ENCODE data around the gene SDF4. TPM values are rescaled to one million over a fixed set of nuclear protein-coding genes. Genes with fewer than 3 reads are reported as not detected.

The SDF4 gene
- total RNA-seq, 1 donor from 2014 or later, result 164 TPM

- intact Hi-C loops (cut with micrococcal nuclease), result no loop called here
- Mint-ChIP-seq H3K4me1 (ENCODE audit: low read depth) (no peaks in the 10 kb centered on the region), H3K36me3 (ENCODE audit: low read depth) (no peaks in the 10 kb centered on the region), H3K27me3 (ENCODE audit: low read depth) (no peaks in the 10 kb centered on the region), H3K4me3 (ENCODE audit: low read depth) (no peak overlapping the region), H3K27ac (no peak overlapping the region), H3K9me3 (no peaks in the 10 kb centered on the region)
- DNase-seq (ENCODE audit: low spot score), result no peak
These were observed 12.0 kb upstream of the SDF4 start for GRCh38 chr1:1243807-1244191.

GRCh38 chr1:1243266-1243660 lies 11.5 kb upstream of the SDF4 start:
- Mint-ChIP-seq H3K27me3 (ENCODE audit: low read depth) (no peaks in the 10 kb centered on the region), H3K9me3 (no peaks in the 10 kb centered on the region), H3K36me3 (ENCODE audit: low read depth) (no peaks in the 10 kb centered on the region), H3K27ac (no peak overlapping the region), H3K4me3 (ENCODE audit: low read depth) (no peak overlapping the region), H3K4me1 (ENCODE audit: low read depth) (no peaks in the 10 kb centered on the region)
- intact Hi-C loops (cut with micrococcal nuclease), result no loop called here
- no peak for DNase-seq (ENCODE audit: low spot score)

GRCh38 chr1:1242461-1243265 lies 10.9 kb upstream of the SDF4 start:
- intact Hi-C loops (cut with micrococcal nuclease), result no loop called here
- Mint-ChIP-seq H3K9me3 (no peaks in the 10 kb centered on the region), H3K27me3 (ENCODE audit: low read depth) (no peaks in the 10 kb centered on the region), H3K4me1 (ENCODE audit: low read depth) (no peaks in the 10 kb centered on the region), H3K27ac (no peak overlapping the region), H3K36me3 (ENCODE audit: low read depth) (no peaks in the 10 kb centered on the region), H3K4me3 (ENCODE audit: low read depth) (no peak overlapping the region)
- no peak for DNase-seq (ENCODE audit: low spot score)

GRCh38 chr1:1241588-1242219 lies 9.9 kb upstream of the SDF4 start:
- Mint-ChIP-seq H3K27me3 (ENCODE audit: low read depth) (no peaks in the 10 kb centered on the region), H3K36me3 (ENCODE audit: low read depth) (no peaks in the 10 kb centered on the region), H3K4me1 (ENCODE audit: low read depth) (no peaks in the 10 kb centered on the region), H3K4me3 (ENCODE audit: low read depth) (no peak overlapping the region), H3K9me3 (no peaks in the 10 kb centered on the region), H3K27ac (no peak overlapping the region)
- DNase-seq (ENCODE audit: low spot score), result no peak
- intact Hi-C loops (cut with micrococcal nuclease), result no loop called here

GRCh38 chr1:1240822-1241587 lies 9.2 kb upstream of the SDF4 start:
- intact Hi-C loops (cut with micrococcal nuclease), result no loop called here
- H3K36me3 Mint-ChIP-seq (ENCODE audit: low read depth), result no peaks in the 10 kb centered on the region
- no peaks in the 10 kb centered on the region for H3K9me3 Mint-ChIP-seq
- H3K4me1 Mint-ChIP-seq (ENCODE audit: low read depth), result no peaks in the 10 kb centered on the region
- H3K4me3 Mint-ChIP-seq (ENCODE audit: low read depth), result no peak overlapping the region
- no peak overlapping the region for H3K27ac Mint-ChIP-seq
- no peaks in the 10 kb centered on the region for H3K27me3 Mint-ChIP-seq (ENCODE audit: low read depth)
- no peak for DNase-seq (ENCODE audit: low spot score)

- Mint-ChIP-seq H3K9me3 (no peaks in the 10 kb centered on the region), H3K27me3 (ENCODE audit: low read depth) (no peaks in the 10 kb centered on the region), H3K4me3 (ENCODE audit: low read depth) (no peak overlapping the region), H3K36me3 (ENCODE audit: low read depth) (no peaks in the 10 kb centered on the region), H3K27ac (no peak overlapping the region), H3K4me1 (ENCODE audit: low read depth) (no peaks in the 10 kb centered on the region)
- no peak for DNase-seq (ENCODE audit: low spot score)
- intact Hi-C loops (cut with micrococcal nuclease), result no loop called here
These were observed 8.5 kb upstream of the SDF4 start for GRCh38 chr1:1240348-1240732.

GRCh38 chr1:1239614-1240347 lies 8.0 kb upstream of the SDF4 start:
- intact Hi-C loops (cut with micrococcal nuclease), result no loop called here
- Mint-ChIP-seq H3K27me3 (ENCODE audit: low read depth) (no peaks in the 10 kb centered on the region), H3K27ac (no peak overlapping the region), H3K4me3 (ENCODE audit: low read depth) (no peak overlapping the region), H3K36me3 (ENCODE audit: low read depth) (peaks cover 4% of the 10 kb centered on the region), H3K4me1 (ENCODE audit: low read depth) (no peaks in the 10 kb centered on the region), H3K9me3 (no peaks in the 10 kb centered on the region)
- no peak for DNase-seq (ENCODE audit: low spot score)

- H3K27me3 Mint-ChIP-seq (ENCODE audit: low read depth), result no peaks in the 10 kb centered on the region
- H3K36me3 Mint-ChIP-seq (ENCODE audit: low read depth), result peaks cover 10% of the 10 kb centered on the region
- no peaks in the 10 kb centered on the region for H3K9me3 Mint-ChIP-seq
- H3K4me3 Mint-ChIP-seq (ENCODE audit: low read depth), result no peak overlapping the region
- DNase-seq (ENCODE audit: low spot score), result no peak
- H3K27ac Mint-ChIP-seq, result no peak overlapping the region
- intact Hi-C loops (cut with micrococcal nuclease), result no loop called here
- peaks cover under 1% of the 10 kb centered on the region for H3K4me1 Mint-ChIP-seq (ENCODE audit: low read depth)
These were observed 7.4 kb upstream of the SDF4 start for GRCh38 chr1:1239227-1239613.

- intact Hi-C loops (cut with micrococcal nuclease), result no loop called here
- Mint-ChIP-seq H3K9me3 (no peaks in the 10 kb centered on the region), H3K27ac (no peak overlapping the region), H3K36me3 (ENCODE audit: low read depth) (peaks cover 15% of the 10 kb centered on the region), H3K4me3 (ENCODE audit: low read depth) (no peak overlapping the region), H3K27me3 (ENCODE audit: low read depth) (no peaks in the 10 kb centered on the region), H3K4me1 (ENCODE audit: low read depth) (peaks cover 6% of the 10 kb centered on the region)
- DNase-seq (ENCODE audit: low spot score), result no peak
These were observed 6.9 kb upstream of the SDF4 start for GRCh38 chr1:1238702-1239178.

- H3K9me3 Mint-ChIP-seq, result no peaks in the 10 kb centered on the region
- DNase-seq (ENCODE audit: low spot score), result no peak
- H3K36me3 Mint-ChIP-seq (ENCODE audit: low read depth), result peaks cover 19% of the 10 kb centered on the region
- H3K27me3 Mint-ChIP-seq (ENCODE audit: low read depth), result no peaks in the 10 kb centered on the region
- intact Hi-C loops (cut with micrococcal nuclease), result no loop called here
- no peak overlapping the region for H3K4me3 Mint-ChIP-seq (ENCODE audit: low read depth)
- no peak overlapping the region for H3K27ac Mint-ChIP-seq
- H3K4me1 Mint-ChIP-seq (ENCODE audit: low read depth), result peaks cover 9% of the 10 kb centered on the region
These were observed 6.3 kb upstream of the SDF4 start for GRCh38 chr1:1237874-1238701.

- Mint-ChIP-seq H3K4me1 (ENCODE audit: low read depth) (peaks cover 9% of the 10 kb centered on the region), H3K9me3 (no peaks in the 10 kb centered on the region), H3K27ac (no peak overlapping the region), H3K36me3 (ENCODE audit: low read depth) (peaks cover 19% of the 10 kb centered on the region), H3K4me3 (ENCODE audit: low read depth) (no peak overlapping the region), H3K27me3 (ENCODE audit: low read depth) (no peaks in the 10 kb centered on the region)
- no peak for DNase-seq (ENCODE audit: low spot score)
- intact Hi-C loops (cut with micrococcal nuclease), result no loop called here
These were observed 5.4 kb upstream of the SDF4 start for GRCh38 chr1:1236945-1237873.

All from activated T-helper 2 cell treated with anti-CD3 and anti-CD28 coated beads, Interferon-gamma antibody, Interleukin-2, Interleukin-4, amounts not matched to agents 10 μg/mL and 5 μg/mL and 100 μg/mL, durations not matched to agents 14 hours and 24 hours and 36 hours (primary cell).